ENCODE measurements around the gene CENPP. TPM values are rescaled to one million over a fixed set of nuclear protein-coding genes. Genes with fewer than 3 reads are reported as not detected.

The CENPP gene
- total RNA-seq, 2 donors from 2014 or later = 1.1 to 1.2 TPM

DNA sequence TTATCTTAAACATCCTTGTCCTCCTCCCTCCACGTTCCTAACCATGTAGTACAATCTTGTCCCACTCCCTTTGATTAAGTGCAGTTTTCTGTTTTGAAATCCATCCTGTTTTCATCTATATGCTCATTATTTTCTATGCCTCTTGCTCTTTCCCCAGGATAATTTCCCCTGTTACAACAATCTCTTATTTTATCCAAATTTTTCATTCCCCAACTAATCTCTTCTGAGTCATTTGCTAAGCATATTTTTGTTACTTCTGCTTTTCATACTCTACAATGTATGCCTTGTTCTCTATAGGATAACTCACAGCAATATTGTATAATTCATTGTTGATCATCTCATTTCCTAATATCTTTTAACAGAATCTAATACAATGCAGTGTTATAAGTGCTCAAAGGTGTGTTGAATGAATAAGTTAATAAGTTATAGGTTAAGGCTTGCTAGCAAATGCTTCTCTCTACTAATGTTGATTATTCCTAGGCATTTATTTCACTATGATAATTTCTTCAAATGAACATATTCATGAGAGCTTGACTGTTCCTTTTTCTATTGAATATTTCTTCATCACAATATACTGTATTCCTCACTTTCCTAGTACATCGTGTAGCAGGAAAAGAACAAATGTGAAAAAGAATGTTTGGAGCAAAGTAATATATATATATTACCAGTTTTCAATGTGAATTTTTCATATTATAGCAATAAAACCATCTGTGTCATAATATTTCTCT is 97.0 kb downstream of the CENPP start:
- Histone ChIP-seq H3K27ac (no peak overlapping the region), H3K4me1 (peaks cover 0 to 19% of the 10 kb centered on the region in 2 donors), H3K27me3 (no peaks in the 10 kb centered on the region), H3K36me3 (no peaks in the 10 kb centered on the region), H3K9me3 (no peaks in the 10 kb centered on the region), H3K4me3 (peak overlapping the region; percentile 11 to 29)
- no peak for DNase-seq (ENCODE audit: low spot score)
- TF ChIP-seq, protein P1, sequence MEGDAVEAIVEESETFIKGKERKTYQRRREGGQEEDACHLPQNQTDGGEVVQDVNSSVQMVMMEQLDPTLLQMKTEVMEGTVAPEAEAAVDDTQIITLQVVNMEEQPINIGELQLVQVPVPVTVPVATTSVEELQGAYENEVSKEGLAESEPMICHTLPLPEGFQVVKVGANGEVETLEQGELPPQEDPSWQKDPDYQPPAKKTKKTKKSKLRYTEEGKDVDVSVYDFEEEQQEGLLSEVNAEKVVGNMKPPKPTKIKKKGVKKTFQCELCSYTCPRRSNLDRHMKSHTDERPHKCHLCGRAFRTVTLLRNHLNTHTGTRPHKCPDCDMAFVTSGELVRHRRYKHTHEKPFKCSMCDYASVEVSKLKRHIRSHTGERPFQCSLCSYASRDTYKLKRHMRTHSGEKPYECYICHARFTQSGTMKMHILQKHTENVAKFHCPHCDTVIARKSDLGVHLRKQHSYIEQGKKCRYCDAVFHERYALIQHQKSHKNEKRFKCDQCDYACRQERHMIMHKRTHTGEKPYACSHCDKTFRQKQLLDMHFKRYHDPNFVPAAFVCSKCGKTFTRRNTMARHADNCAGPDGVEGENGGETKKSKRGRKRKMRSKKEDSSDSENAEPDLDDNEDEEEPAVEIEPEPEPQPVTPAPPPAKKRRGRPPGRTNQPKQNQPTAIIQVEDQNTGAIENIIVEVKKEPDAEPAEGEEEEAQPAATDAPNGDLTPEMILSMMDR (IDR thresholded peaks at IDR 0.05) = no peak

DNA sequence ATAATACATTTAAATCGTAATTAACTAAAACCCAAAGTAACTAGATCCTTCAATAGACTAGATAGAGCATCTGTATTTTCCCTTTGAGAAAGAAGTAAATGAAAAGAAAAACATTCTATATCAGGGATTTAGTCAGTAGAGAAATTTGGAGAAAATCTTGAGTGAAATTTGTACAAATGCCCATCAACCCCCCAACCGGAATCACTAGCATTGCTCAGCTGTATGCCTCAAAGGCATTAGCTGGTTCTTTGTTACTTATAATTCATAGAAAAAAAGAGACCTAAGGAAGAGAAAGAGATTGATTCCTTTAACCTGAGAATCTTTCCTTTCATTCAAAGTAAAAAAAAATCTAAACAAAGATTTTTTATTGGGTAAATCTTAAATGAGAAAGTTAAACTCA is 97.9 kb downstream of the CENPP start:
- Histone ChIP-seq H3K4me1 (peaks cover 0 to 19% of the 10 kb centered on the region in 2 donors), H3K27ac (peak overlapping the region; percentile 1 to 26), H3K9me3 (no peaks in the 10 kb centered on the region), H3K4me3 (peak overlapping the region; percentile 11 to 29), H3K27me3 (no peaks in the 10 kb centered on the region), H3K36me3 (no peaks in the 10 kb centered on the region)
- DNase-seq (ENCODE audit: low spot score) = no peak
- TF ChIP-seq, protein P1 (IDR thresholded peaks at IDR 0.05) = no peak

DNA sequence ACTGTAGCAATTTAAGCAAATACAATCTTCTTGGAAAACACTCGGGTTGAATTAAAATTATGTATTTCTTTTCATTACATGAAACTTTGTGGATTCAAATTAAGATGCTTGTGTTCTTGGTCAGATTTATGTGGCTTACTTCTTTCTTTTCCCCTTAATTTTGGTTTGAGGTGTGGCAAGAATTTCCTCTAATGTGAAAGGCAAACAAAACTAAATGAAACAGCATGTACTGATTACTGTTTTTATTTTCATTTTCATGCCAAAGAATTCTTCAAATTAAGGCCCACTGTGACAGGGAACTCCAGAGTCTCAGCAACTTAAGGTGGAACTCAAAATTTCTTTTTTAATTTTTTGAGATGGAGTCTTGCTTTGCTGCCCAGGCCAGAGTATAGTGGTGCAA is 98.6 kb downstream of the CENPP start, which contains the start of gene OMD:
TSS of gene OMD (minus strand) at position 132 of the 400 bp plus-strand sequence. CDS start 6,913 bp downstream, outside the sequence.
- peaks cover 0 to 19% of the 10 kb centered on the region in 2 donors for H3K4me1 ChIP-seq
- no peak for DNase-seq (ENCODE audit: low spot score)
- H3K4me3 ChIP-seq = peak within 1 kb of the TSS; percentile 11 to 29
- H3K36me3 ChIP-seq = no peaks in the 10 kb centered on the region
- no peaks in the 10 kb centered on the region for H3K9me3 ChIP-seq
- TF ChIP-seq, protein P1 (IDR thresholded peaks at IDR 0.05) = no peak
- H3K27me3 ChIP-seq = no peaks in the 10 kb centered on the region
- H3K27ac ChIP-seq = peak within 1 kb of the TSS; percentile 1 to 26

DNA sequence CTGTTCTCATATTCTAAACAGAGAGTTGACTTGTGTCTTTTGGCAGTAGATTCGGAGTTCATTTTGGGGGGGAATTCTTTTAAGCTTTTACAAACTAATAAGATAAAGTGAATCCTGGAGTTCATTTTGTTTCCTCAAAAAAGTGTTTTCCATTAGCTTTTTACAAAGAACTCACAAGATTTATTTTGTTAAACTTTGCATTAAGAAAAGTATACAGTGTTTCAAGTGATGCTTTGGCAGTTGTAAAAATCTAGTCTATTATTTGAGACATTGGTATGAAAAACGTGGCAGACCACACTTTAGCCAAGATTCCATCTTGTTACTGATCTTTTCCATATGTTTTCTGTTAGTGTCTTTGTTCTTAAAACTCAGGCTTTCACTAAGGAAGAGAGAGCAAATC is 99.7 kb downstream of the CENPP start:
- TF ChIP-seq, protein P1 (IDR thresholded peaks at IDR 0.05) = no peak
- no peak for DNase-seq (ENCODE audit: low spot score)
- Histone ChIP-seq H3K4me3 (no peak overlapping the region), H3K36me3 (no peaks in the 10 kb centered on the region), H3K4me1 (peaks cover 0 to 19% of the 10 kb centered on the region in 2 donors), H3K27me3 (no peaks in the 10 kb centered on the region), H3K9me3 (no peaks in the 10 kb centered on the region), H3K27ac (peak overlapping the region in 1 of 2 donors; percentile 17)

DNA sequence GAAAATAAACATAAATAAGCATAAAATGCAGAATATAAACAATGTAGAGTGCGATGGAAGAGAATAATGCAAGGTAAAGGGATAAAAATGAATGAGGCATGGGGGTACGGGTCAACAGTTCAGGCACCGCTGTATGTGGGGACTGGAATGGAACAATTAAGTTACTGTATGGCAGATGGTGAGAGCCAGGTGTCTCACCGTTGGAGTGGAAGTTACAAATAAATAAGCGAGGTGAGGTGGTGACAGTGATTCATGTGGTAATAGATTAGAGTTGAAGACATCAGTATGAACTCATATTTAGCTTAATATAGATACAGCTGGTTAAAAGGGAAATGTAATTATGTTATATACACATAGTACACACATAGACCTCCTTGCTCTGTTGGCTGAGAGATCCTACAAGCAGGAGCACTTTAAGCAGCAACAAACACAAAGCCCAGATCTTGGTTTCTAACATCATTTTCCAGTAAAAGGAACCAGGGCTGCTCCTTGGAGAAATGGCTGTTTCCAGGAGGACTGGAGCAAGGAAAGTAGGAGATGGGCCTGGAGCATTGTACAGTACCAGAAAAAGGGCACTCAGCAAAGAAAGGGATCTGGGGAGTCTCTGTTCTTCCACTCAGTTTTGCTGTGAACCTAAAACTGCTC is 100.9 kb downstream of the CENPP start:
- no peaks in the 10 kb centered on the region for H3K27me3 ChIP-seq
- no peak overlapping the region for H3K4me3 ChIP-seq
- no peak overlapping the region for H3K27ac ChIP-seq
- no peaks in the 10 kb centered on the region for H3K9me3 ChIP-seq
- no peak for DNase-seq (ENCODE audit: low spot score)
- H3K4me1 ChIP-seq = peaks cover 0 to 19% of the 10 kb centered on the region in 2 donors
- TF ChIP-seq, protein P1 (IDR thresholded peaks at IDR 0.05) = no peak
- no peaks in the 10 kb centered on the region for H3K36me3 ChIP-seq

All from right atrium auricular region (tissue), 2 donors.